GM18858 (cell line): ENCODE data around the gene EPM2AIP1.
"Not testable (repeated sequence)": the region's sequence is repeated elsewhere in the genome, so short reads cannot be mapped to it uniquely, and the experiment has no call there.

ENCODE experiments used
- ATAC-seq: cut with Tn5 transposase; IDR thresholded peaks from one replicate; pipeline ENCODE4 v1.9.1; 2021; ENCODE audit not compliant: unreplicated experiment

EPM2AIP1 gene

DNA sequence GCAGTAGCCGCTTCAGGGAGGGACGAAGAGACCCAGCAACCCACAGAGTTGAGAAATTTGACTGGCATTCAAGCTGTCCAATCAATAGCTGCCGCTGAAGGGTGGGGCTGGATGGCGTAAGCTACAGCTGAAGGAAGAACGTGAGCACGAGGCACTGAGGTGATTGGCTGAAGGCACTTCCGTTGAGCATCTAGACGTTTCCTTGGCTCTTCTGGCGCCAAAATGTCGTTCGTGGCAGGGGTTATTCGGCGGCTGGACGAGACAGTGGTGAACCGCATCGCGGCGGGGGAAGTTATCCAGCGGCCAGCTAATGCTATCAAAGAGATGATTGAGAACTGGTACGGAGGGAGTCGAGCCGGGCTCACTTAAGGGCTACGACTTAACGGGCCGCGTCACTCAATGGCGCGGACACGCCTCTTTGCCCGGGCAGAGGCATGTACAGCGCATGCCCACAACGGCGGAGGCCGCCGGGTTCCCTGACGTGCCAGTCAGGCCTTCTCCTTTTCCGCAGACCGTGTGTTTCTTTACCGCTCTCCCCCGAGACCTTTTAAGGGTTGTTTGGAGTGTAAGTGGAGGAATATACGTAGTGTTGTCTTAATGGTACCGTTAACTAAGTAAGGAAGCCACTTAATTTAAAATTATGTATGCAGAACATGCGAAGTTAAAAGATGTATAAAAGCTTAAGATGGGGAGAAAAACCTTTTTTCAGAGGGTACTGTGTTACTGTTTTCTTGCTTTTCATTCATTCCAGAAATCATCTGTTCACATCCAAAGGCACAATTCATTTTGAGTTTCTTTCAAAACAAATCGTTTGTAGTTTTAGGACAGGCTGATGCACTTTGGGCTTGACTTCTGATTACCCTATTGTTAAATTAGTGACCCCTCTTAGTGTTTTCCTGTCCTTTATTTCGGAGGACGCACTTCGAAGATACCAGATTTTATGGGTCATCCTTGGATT is 674 bp upstream of the EPM2AIP1 start, which contains the start of gene MLH1:
TSS of gene MLH1 (plus strand) at position 193 of the 958 bp plus-strand sequence. CDS start at position 223, 30 bp downstream.
- peak; percentile 90 for ATAC-seq

DNA sequence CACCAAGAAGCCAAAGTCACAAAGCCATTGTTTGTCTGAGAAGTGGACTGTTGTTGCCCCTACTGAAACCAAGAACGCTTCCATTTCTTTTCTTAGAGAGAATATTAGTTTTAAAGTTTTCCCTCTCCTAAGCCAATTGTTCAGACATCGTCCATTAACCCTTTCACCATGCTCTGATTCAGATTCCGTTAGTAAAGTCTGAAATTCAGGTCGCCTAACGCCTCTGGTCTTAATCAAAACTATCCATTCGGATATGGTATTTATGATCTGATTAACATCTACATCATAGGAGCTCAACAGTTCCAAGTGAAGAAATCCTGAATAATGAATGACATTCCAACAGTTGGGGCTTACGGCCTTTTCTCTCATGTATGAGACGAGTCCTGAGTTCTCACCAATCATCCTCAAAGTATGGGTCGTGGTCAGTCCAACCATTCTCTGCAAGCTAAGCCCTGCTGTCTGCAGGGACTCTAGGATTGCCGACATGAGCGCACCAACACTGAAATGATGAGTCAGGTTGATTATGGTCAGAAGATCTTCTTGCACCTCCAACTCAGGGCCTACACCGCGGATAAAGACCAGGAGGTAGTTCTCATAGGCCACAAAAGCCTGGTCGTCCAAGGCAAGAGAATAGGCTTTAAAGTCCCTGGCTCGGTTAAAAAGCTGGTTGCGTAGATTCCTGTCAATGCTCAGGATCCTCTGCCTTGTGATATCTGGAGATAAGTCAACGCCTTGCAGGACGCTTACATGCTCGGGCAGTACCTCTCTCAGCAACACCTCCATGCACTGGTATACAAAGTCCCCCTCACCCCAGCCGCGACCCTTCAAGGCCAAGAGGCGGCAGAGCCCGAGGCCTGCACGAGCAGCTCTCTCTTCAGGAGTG is 767 bp downstream of the EPM2AIP1 start:
- no peak for ATAC-seq

DNA sequence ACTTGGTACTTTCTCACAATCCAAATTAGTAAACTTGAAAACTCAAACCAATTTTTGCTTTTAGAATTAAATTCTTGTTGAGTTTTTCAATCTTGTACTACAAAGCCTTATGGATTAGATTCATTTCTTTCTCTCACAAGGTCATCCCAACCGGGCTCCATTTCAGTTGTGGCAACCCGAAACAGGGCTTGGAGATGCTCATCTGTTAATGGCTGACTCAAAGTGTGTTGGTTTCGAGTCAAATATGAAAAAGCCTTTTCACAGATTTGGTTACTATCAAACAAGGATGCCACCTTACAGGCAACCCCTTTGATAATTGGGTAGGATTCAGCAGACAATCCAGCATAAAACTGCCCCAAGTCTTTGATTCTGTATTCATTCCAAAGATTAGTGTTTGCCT is 1.8 kb downstream of the EPM2AIP1 start:
- no peak for ATAC-seq

DNA sequence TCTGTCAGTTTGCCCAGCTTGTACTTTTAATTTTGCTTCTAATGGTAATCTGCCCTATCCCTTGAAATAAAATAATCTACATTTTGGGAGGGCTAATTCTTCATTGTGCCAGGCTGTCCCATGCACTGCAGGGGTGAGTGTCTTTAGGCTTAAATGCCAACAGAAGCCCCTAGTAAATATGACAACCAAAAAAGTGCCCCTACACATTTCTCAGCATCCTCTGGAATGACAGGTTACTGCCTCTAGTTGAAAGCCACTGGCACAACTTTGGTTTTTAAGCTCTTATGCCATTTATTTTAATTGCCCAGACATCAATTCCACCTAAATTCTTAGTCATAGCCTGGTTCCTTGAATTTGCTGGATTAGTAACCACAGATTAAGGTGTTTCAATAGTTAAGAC is 3.4 kb downstream of the EPM2AIP1 start:
- ATAC-seq = no peak

DNA sequence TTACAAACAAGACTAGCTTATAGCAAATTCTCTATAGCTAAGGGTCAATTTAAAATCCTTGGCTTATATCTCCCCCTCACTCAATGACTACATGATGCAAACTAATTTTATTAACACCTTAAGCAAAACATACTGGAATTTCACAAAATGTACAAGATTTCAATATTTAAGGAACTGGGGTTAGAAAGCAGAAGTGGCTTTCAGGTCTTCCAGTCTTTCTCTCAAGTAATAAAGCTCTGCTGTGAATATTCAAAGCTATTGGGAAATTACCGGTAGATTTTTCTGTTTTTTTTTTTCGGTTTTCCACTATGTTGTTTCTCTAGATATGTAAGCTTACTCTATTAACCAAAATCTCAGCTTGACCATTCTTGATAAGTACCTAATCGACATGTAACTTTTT is 3.9 kb downstream of the EPM2AIP1 start:
- no peak for ATAC-seq

DNA sequence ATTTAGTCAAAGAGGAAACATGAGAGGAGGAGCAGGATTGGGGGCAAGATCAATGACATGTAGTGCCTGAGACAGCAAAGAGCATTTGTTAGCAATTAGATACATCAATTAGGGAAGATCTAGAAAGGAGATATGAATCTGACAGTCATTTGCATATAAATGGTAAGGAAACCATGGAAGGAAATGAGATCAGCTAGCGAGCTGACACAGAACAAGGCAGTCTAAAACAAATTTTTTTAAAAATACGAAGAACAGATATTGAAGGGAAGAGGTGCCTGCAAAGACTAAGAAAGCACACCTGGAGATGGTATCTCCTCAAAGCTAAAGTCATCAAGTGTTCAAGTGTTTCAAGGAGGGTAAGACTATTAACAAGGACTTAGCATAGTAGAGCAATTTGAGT is 4.6 kb downstream of the EPM2AIP1 start:
- no peak for ATAC-seq

DNA sequence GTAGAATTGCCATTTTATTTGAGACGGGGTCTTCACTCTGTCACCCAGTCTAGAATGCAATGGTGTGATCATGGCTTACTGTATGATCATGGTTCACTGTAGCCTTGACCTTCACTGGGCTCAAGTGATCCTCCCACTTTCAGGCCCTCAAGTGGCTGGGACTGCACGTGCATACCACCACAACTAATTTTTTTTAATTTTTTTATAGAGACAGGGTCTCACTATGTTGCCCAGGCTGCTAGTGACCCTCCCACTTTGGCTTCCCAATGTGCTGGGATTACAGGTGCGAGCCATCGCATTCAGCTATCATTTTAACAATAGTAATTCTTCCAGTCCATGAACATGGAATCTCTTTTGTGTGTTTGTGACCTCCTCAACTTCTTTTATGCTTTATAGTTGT is 11.9 kb downstream of the EPM2AIP1 start:
- no peak for ATAC-seq

DNA sequence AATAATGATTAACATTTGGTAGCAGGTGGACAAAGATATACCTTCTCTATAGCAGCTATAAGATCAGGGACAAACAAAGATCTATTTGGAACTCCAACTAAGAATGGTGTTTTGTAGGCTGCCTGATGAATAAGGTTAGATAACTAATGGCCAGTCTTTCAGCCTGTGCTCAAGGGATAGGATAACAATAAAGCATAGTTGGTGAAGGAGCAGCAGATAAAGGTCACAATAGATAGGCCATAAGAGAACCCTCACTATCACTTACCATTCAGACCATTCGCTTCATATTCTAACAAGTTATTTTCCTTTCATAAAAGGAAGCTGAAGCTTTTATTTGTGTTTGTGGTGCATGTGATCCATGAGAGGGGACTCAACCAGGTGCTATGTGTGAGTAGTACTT is 19.8 kb downstream of the EPM2AIP1 start:
- ATAC-seq = no peak

DNA sequence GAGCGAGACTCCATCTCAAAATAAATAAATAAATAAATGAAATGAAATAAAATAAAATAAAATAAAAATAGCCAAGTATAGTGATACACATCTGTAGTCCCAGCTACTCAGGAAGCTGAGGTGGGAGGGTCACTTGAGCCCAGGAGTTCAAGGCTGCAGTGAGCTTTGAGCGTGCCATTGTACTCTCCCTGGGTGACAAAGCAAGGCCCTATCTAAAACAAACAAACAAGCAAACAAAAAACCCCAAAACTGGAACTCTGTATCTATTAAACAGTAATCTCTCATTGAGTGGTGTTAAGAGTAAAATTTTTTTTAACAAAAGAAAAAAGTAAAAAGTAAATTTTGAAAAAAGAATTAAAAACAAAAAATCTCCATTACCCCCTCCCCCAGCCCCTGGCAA is 20.8 kb downstream of the EPM2AIP1 start:
- no peak for ATAC-seq

DNA sequence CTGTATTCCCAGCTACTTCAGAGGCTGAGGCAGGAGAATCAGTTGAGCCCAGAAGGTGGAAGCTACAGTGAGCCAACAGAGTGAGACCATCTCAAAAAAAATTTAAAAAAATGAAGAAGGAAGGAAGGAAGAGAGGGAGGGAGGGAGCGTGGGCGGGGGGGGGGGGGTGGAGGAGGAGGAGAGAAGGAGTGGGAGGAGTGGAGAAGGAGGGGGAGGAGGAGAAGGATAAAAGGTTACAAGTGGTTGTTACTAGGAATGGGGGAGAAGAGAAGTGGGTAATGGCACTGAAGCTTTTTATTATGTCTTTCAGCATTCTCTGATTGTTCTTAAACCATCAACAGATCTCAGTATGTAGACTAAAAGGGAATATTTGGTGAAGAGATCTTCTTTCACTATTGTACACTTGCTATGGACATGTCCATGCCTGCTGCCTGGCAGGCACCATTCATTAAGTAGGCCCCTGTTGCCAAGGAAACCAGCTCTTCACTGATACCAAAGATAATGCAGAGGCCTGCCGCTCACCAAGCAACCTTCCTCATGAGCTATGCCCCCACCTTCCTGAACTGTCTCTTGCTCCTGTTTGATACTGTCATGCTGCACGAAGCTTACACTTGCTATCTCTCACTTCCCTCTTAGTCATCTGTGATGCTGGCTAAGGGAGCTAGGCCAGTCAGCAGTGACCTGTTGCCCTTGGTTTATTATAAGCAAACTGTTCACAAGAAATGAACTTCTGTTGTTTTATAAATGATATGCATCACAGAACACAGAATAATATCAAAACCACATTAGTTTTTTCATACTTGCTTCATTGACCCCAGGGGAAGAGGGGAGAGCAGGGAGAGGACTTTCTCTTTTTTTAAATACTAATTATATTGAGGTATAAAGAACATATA is 23.1 kb downstream of the EPM2AIP1 start:
- peak; percentile 100 for ATAC-seq

DNA sequence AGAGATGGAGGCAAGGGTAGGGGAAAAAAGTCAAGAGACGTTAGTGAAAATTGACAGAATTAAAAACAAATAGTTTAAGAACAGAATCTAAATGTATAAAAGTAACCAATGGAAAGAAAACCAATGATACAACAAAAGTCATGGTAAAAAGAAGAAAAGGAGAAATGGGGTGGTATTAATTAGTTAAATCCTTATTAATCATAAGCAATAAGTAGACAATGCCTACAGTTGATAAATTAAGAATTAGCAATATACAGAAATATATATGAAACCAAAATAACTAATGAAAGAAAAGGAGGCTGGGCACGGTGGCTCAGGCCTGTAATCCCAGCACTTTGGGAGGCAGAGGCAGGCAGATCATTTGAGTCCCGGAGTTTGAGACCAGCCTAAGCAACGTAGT is 23.8 kb downstream of the EPM2AIP1 start:
- ATAC-seq = no peak

DNA sequence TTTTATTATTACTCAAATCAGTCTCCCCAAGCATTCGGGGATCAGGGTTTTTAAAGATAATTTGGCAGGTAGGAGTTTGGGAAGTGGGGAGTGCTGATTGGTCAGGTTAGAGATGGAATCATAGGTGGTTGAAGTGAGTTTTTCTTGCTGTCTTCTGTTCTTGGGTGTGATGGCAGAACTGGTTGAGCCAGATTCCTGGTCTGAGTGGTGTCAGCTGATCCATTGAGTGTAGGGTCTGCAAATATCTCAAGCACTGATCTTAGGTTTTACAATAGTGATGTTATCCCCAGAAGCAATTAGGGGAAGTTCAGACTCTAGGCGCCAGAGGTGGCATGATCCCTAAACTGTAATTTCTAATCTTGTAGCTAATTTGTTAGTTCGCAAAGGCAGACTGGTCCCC is 27.5 kb downstream of the EPM2AIP1 start:
- ATAC-seq = no peak

DNA sequence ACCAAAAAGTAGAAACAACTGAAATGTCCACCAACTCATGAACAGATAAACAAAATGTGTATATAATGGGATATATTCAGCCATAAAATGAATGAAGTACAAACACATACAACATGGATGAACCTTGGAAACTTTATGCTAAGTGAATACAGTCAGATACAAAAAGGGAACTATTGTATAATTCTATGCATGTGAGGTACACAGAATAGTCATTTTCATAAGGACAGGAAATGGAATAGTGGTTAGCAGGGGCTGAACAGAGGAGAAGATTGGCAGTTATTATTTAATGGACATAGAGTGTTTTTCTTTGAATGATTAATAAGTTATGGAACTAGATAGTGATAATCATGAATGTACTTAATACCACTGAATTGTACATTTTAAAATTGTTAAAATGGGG is 28.1 kb downstream of the EPM2AIP1 start:
- ATAC-seq = no peak

DNA sequence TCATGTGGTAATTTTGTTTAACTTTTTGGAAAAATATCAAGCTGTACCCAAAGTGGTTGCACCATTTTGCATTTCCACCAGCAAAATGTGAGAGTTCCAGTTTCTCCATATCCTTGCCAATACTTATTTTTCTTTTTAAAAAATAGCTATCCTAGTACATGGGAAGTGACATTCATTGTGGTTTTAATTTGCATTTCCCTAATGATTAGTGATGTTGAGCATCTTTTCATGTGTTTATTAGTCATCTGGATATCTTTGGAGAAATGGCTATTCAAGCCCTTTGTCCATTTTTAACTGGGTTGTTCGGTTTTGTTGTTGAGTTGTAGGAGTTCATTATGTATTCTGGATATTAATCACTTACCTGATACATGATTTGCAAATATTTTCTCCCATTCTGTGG is 28.6 kb downstream of the EPM2AIP1 start:
- ATAC-seq = no peak

DNA sequence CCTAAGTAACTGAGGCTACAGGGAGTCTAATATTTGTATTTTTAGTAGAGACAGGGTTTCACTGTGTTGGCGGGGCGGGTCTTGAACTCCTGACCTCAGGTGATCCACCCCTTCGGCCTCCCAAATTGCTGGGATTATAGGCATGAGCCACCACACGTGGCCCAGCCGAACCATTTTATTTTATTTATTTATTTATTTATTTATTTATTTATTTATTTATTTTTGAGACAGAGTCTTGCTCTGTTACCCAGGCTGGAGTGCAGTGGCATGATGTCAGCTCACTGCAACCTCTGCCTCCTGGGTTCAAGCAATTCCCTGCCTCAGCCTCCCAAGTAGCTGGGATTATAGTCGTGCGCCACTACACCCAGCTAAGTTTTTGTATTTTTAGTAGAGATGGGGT is 29.9 kb downstream of the EPM2AIP1 start:
- ATAC-seq = not testable (repeated sequence)

DNA sequence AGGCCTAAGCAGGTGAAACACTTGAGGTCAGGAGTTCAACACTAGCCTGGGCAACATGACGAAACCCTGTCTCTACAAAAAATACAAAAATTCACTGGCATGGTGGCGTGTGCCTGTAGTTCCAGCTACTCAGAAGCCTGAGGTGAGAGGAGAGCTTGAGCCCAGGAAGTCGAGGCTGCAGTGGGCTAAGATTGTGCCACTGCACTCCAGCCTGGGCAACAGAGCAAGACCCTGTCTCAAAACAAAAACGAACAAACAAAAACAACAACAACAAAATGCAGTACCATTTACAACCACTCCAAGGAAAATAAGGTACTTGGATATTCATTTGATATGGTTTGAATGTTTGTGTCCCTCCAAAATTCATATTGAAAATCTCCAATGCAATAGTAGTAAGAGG is 32.4 kb downstream of the EPM2AIP1 start:
- no peak for ATAC-seq

DNA sequence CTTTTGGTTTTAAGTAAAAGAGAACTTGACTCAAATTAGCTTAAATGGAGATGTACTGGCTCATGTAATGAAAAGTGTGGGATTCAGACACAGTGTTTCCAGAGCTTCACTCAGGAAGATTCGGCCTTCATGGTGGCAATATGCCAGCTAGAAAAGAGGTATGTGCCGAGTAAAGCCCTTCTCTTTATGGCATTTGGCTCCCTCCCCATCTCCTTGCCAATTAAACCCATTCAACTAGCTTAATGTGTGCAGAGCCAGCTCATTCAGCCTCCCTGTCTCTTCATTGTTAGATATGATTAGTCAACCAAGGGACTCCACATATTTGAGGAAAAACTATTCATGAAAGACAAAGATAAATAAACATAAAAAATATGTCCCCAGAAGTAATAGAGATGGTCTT is 33.1 kb downstream of the EPM2AIP1 start:
- no peak for ATAC-seq

DNA sequence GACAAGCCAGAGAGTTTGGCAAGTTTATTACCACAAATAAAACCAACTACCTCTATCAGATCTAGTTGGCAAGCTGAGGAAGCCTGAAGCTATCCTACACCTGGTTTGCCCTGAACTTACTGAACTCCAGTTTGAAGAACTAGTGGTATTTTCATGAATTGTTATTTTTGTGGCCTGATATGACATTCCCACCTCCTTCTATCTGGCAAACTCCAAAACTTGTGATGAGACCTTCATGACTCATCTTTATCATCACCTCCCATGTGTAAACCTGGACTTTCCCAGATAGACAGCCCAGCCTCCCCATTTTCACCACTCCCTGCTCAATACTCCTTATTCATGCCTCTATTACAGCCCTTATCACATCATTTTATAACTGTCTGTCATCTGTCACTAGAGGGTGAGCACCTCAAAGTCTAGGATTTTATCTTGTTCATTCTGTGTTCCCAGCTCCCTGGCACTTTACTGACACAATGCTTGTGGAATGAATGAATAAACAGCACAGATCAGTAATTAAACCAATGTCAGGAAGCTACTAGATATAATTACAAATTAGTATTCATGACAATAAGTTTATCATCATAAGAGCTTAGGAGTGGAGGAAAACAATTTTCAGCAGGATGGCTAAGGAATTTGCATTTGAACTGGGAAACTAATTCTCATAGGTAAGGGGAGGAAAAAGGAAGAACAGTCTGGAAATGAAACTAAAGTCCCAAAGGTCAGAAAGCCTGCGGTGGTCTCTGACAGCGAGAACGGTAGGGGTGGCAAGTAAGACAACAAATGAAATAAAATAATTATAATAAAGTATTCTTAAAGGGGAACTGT is 34.9 kb downstream of the EPM2AIP1 start:
- no peak for ATAC-seq

DNA sequence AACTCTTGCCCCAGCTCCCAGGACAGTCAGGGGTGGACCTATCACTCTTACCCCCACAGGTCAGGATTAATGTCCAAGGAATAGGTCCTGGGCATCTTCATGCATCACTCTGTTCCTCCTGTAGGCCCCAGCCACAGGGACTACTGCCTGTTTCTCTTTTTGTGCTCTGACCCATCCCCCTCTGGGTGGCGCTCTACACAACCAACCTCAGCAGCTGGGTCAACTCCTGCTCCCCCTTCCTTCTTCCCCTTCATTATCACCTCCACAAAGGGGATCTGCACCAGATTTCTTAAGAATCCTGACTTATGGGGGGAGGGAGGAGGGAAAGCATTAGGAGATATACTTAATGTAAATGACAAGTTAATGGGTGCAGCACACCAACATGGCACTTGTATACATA is 35.9 kb downstream of the EPM2AIP1 start:
- ATAC-seq = no peak

DNA sequence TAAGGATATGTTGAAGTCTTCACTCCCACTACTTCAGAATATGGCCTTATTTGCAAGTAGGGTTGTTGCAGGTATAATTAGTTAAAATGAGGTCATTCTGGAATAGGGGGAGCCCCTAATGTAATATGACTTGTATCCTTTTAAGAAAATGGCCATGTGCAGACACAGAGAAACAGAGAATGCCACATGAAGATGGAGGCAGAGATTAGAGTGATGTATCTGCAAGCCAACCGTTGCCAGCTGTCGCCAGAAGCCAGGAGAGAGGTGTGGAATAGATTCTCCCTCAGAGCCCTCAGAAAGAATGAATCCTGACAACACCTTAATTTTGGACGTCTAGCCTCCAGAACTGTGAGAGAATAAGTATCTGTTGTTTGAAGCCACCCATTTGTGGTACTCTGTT is 36.8 kb downstream of the EPM2AIP1 start:
- ATAC-seq = no peak
